CD4-positive, alpha-beta T cell treated with Interleukin-6 for 4 hours (primary cell): Measurements from ENCODE around the gene HYAL2.

Experiments
- DNase-seq: peaks from one replicate; pipeline ENCODE4 v3.0.0-alpha.2; 2020; ENCODE audit warnings: mixed read lengths

The HYAL2 gene

GRCh38 chr3:50350527-50351322 is 28.2 kb upstream of the HYAL2 start, which contains the start of the genes CYB561D2 and NPRL2:
Gene CYB561D2, plus strand, starts transcription at chr3:50350862. Its CDS starts 572 bp downstream, at chr3:50351434.
Gene NPRL2, minus strand, starts transcription at chr3:50350775. Its CDS starts 123 bp downstream, at chr3:50350652.
- DNase-seq: peak; percentile 100

- no peak for DNase-seq
Observed at GRCh38 chr3:50350213-50350526, 27.6 kb upstream of the HYAL2 start.

DNA sequence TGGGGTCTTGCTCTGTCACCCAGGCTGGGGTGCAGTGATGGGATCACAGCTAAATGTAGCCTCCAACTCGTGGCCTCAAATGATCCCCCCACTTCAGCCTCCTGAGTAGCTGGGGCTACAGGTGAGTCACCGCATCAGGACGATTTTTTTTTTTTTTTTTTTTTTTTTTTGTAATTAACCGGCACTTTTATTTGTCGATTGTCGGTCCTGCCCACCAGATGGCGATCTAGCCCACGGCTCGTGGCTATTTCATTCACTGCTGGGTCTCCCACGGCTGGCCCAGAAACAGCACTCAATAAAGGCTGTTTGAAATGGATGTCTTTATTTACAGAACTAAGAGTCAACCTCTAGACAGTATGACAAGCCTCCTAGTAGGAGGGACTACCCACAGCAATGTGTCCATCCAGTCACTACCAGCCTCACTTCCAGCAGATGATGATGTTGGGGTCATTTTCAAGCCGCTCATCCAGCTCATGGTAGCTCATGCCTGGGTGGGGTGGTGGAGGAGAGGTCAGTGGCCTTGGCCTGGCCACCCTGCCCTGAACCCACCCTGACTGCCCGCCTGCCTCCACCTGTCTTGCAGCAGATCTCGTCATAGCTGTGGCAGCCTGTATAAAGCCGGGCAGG is 24.8 kb upstream of the HYAL2 start:
- peak; percentile 82 for DNase-seq

DNA sequence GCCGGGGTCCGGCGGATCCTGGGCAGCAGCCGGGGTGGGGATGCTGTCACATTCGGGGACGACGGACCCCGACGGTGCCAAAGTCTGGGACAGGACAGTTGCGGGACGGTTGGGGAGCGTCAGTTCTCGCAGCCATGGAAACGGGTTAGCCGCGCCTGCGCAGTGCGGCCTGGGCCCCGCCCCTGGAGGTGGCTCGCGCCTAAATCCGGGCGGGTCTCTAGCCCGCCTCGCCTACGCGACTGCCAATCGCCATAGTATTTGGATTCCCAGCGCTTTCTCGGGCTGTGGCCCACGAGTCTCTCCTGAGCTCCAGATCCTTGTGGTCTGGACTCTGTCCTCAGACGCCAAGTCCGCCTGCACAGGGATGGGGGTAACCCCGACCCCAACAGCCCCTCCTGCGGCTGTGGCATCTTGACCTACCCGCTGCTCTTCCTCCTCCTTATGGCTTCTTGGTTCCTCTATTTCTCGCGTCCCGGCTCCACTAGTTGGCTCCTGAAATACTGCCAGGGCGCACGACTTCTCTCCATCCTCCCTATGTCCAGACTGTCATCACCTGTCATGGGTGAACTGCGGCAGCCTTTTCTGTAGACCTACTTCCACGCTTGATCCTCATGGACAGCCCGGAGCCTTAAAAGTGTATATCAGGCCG is 23.2 kb upstream of the HYAL2 start, which contains the start of gene ZMYND10:
ZMYND10 (minus strand) TSS at position 147 of the 649 bp plus-strand sequence. CDS start 153 bp downstream, outside the sequence.
- peak; percentile 84 for DNase-seq

- DNase-seq: no peak
Observed at GRCh38 chr3:50345008-50345407, 22.5 kb upstream of the HYAL2 start.

DNA sequence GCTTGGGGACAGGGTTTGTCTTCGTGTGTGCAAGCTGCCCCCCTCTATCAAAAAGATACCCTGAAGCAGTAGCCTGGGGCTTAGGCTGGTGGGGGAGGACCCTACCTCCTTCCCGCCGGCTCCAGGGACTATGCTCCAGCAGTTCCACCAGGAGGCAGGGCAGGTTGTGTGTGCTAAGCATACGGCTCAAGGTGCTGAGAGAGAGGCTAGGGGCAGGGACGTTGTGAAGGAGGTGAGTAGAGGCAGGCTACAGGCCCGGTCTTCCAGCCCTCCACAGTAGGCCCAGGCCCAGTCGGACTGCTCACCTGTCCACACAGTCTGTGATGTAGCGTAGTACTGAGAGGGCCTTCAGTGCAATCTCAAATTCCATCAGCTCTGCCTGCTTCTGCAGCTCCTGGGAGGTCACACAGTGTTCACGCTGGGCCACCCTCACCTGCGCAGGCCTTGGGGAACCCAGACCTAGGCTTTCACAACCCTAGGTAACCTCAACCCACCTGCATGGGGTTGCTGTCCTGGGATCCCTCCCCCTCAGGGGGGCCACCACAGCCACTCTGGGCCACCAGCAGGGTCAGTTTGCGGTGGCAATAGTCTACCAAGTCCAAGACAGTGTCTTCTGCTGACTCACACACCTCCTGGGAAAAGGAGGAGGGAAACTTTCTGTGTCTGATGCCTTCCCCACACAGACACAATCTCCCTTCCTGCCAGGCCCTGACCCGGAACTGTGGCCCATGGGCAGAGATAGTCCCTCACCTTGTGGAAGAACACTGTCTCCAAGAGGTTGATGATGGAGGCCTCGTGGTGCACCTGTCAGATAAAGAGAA is 20.5 kb upstream of the HYAL2 start:
- DNase-seq: no peak

- DNase-seq: no peak
Observed at GRCh38 chr3:50341996-50342650, 19.6 kb upstream of the HYAL2 start.

DNA sequence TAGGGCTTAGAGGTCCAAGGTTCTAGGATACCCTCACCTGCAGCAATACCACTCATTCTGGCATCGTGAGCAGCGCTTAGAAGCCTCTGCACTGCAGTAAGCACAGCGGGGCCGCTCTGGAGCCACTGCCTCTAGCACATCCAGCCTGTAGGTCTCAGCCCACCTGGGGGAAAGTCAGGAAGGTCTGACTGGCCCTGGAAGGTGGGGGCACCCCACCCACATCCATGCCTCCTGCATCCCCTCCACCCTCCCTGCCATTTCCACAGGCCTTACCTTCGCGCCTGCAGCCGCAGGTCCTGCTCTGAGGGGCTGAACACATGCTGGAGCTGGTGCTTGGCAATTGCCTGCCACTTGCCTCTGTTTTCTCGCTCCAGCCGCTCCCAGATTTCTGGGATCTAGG is 19.0 kb upstream of the HYAL2 start:
- DNase-seq: no peak

DNA sequence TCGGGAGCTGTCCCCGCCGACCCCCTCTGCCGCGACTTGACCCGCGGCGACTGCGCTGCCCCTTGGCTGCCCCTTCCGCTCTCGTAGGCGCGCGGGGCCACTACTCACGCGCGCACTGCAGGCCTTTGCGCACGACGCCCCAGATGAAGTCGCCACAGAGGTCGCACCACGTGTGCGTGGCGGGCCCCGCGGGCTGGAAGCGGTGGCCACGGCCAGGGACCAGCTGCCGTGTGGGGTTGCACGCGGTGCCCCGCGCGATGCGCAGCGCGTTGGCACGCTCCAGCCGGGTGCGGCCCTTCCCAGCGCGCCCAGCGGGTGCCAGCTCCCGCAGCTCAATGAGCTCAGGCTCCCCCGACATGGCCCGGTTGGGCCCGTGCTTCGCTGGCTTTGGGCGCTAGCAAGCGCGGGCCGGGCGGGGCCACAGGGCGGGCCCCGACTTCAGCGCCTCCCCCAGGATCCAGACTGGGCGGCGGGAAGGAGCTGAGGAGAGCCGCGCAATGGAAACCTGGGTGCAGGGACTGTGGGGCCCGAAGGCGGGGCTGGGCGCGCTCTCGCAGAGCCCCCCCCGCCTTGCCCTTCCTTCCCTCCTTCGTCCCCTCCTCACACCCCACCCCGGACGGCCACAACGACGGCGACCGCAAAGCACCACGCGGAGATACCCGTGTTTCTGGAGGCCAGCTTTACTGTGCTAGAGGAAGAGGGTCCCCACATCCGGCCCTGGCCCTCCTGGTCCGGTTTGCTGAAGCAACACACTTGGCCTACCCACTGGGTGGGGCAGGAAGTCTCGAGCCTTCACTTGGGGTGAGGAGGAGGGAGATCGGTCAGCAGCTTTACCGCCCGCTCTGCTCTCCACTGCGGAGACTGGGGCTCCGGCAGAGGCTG is 18.1 kb upstream of the HYAL2 start, which contains the start of gene RASSF1:
RASSF1 (minus strand) TSS at position 389 of the 882 bp plus-strand sequence; CDS start at position 358, 31 bp downstream.
- peak; percentile 63 for DNase-seq

DNA sequence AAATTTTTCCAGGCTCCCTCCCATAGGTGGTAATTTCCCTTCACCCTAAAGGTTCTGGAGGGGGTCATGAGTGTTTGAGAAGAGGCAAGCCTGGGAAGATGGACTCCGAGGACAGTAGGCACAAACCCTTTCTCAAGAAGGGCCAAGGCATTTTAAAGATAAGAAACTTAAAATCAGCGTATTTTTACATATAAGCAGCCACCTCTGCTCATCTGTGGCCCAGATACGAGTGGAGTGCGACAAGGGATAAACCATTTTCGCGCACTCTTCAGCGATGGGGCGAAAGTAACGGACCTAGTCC is 17.6 kb upstream of the HYAL2 start:
- DNase-seq: no peak

- no peak for DNase-seq
Observed at GRCh38 chr3:50339485-50340146, 17.1 kb upstream of the HYAL2 start.

- no peak for DNase-seq
Observed at GRCh38 chr3:50338965-50339364, 16.4 kb upstream of the HYAL2 start.

DNA sequence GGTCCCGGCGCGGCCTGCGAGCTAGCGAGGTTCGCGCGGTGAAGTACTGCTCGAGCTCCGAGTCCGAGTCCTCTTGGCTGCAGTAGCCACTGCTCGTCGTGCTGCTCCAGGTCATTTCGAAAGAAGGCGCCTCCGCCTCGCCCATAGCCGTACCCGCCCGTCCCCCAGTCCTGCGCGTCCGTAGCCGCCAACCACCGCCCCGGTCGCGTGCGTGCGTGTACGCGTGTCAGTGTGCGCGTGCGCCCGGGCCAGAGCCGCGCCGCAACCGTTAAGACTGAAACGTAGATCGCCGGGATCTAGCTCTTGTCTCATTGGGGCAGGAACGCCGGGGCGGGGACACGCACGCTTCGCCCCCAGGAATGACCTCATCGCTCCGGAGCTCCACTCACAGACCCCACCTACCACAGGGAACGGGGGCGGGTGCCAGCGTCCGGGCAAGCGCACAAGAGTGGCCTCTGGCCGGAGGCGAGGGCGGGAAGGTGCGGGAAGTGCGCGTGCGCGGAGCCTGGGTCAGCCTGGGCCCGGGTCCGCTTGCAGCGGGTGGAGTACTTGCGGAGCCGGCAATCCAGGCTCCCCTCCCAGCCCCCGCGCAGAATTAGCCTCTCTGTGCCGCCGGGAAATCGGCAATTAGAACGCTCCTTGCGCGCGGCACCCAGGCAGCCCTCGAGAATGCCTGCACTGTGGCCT is 14.8 kb upstream of the HYAL2 start:
- DNase-seq: peak; percentile 98

- no peak for DNase-seq
Observed at GRCh38 chr3:50336452-50337174, 14.1 kb upstream of the HYAL2 start.

- DNase-seq: no peak
Observed at GRCh38 chr3:50334339-50335075, 12.0 kb upstream of the HYAL2 start.

- DNase-seq: no peak
Observed at GRCh38 chr3:50333744-50334328, 11.3 kb upstream of the HYAL2 start.

DNA sequence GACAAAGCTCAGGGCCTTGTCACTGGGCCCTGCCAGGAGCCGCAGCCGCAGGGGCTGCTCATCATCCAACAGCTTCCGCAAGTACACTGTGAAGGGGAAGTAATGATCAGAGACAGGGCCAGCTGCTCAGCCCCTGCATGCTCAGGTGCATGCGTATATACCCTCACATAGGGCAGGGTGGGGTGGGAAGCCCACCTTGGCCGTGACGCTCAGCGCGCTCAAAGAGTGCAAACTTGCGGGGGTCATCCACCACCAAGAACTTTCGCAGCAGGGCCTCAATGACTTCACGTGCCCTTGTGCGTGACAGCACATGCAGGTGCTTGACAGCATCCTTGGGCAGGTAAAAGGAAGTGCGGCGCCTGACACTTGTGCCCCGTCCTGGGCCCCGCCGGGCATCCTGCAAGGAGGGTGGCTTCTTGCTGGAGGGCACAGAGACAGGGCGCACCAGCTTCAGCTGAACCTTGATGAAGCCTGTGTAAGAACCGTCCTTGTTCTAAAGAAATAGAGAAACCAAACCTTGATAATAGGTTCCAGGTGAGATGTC is 8.9 kb upstream of the HYAL2 start:
- DNase-seq: no peak

DNA sequence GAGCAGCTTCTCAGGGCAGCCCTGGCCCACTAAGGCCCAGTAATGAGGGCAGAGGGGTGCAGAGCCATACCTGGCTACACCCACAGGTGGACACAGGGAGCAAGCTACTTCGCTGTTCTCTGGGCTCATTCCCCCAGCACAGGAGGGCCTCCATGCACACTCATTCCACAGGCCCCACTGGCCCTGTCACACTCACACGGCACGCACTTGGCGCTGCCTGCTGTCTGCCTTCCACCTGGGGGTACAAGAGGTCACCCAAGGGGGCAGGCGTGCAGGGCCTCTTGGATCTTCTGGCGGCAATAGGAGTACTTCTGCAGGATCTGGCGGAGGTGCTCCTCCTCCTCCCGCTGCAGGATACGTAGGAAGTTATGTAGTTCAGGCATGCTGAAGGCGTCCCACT is 7.8 kb upstream of the HYAL2 start:
- DNase-seq: no peak
